HepG2 (cell line): ENCODE measurements around the gene AP4M1. TPM values are rescaled to one million over a fixed set of nuclear protein-coding genes. Genes with fewer than 3 reads are reported as not detected.

Experiments
- ATF7 ChIP-seq, 2 experiments: fragments of 450-650 bp in 1 of 2; sonication (generic) in 1 of 2; formaldehyde crosslinking in 1 of 2; IDR thresholded peaks; 2 replicates each; pipeline versions ENCODE4 v1.4.0 to v1.6.1; 2016 to 2020; ENCODE audit warnings: antibody characterized with exemption in 1 of 2, mild to moderate bottlenecking in 1 of 2, missing genetic modification reagents in 1 of 2
- CENPBD1 ChIP-seq: sonication (generic); formaldehyde crosslinking; IDR thresholded peaks from 2 replicates; pipeline ENCODE4 v1.8.0; 2022; ENCODE audit warnings: missing genetic modification reagents, low read depth, mild to moderate bottlenecking, borderline replicate concordance
- CREB1 ChIP-seq, 2 experiments: fragments of 450-650 bp in 1 of 2; IDR thresholded peaks; 2 replicates each; pipeline ENCODE4 v1.6.1; 2016 to 2017; ENCODE audit warnings: control low read depth in 1 of 2, mild to moderate bottlenecking in 1 of 2, missing compliant biosample characterization in 1 of 2, missing genetic modification characterization in 1 of 2
- ISL2 ChIP-seq: sonication (generic); formaldehyde crosslinking; IDR thresholded peaks from 2 replicates; pipeline ENCODE4 v1.5.0; 2020; ENCODE audit warnings: missing genetic modification reagents
- MLLT10 ChIP-seq: sonication (generic); formaldehyde crosslinking; IDR thresholded peaks from 2 replicates; pipeline ENCODE4 v1.4.0; 2020; ENCODE audit warnings: missing genetic modification reagents
- PCBP1 ChIP-seq: fragments of 200-400 bp; formaldehyde crosslinking; IDR thresholded peaks from 2 replicates; pipeline ENCODE4 v1.6.1; 2017; ENCODE audit warnings: mild to moderate bottlenecking, low read depth, low read length, borderline replicate concordance
- REL ChIP-seq: sonication (generic); formaldehyde crosslinking; conservative IDR thresholded peaks from 2 replicates; pipeline ENCODE4 v1.8.0; 2022; ENCODE audit warnings: mild to moderate bottlenecking, missing genetic modification reagents, moderate library complexity
- WIZ ChIP-seq: sonication (generic); formaldehyde crosslinking; IDR thresholded peaks from 2 replicates; pipeline ENCODE4 v1.5.1; 2020; ENCODE audit warnings: mild to moderate bottlenecking, missing genetic modification reagents
- YEATS4 ChIP-seq: sonication (generic); formaldehyde crosslinking; IDR thresholded peaks from 2 replicates; pipeline ENCODE4 v1.4.0; 2020; ENCODE audit warnings: missing genetic modification reagents, borderline replicate concordance
- ZBTB25 ChIP-seq: IDR thresholded peaks from 2 replicates; pipeline ENCODE4 v1.6.1; 2018; ENCODE audit warnings: missing genetic modification reagents
- ZBTB7B ChIP-seq: sonication (generic); formaldehyde crosslinking; IDR thresholded peaks from 2 replicates; pipeline ENCODE4 v1.4.0; 2020; ENCODE audit warnings: missing genetic modification reagents
- ZMYM3 ChIP-seq: sonication (generic); formaldehyde crosslinking; IDR thresholded peaks from 2 replicates; pipeline ENCODE4 v1.5.1; 2020; ENCODE audit warnings: mild to moderate bottlenecking, missing genetic modification reagents
- ZNF234 ChIP-seq: sonication (generic); formaldehyde crosslinking; conservative IDR thresholded peaks from 2 replicates; pipeline ENCODE4 v1.5.1; 2020; ENCODE audit warnings: mild to moderate bottlenecking, missing genetic modification reagents
- ZNF333 ChIP-seq: sonication (generic); formaldehyde crosslinking; IDR thresholded peaks from 2 replicates; pipeline ENCODE4 v1.4.0; 2020; ENCODE audit warnings: mild to moderate bottlenecking, missing genetic modification reagents, borderline replicate concordance
- ZNF343 ChIP-seq: sonication (generic); formaldehyde crosslinking; IDR thresholded peaks from 2 replicates; pipeline ENCODE4 v1.4.0; 2020; ENCODE audit warnings: mild to moderate bottlenecking, missing genetic modification reagents
- ZNF567 ChIP-seq: sonication (generic); formaldehyde crosslinking; IDR thresholded peaks from 2 replicates; pipeline ENCODE4 v1.8.1; 2023; ENCODE audit warnings: mild to moderate bottlenecking, missing genetic modification reagents, borderline replicate concordance
- ZNF652 ChIP-seq: IDR thresholded peaks from 2 replicates; pipeline ENCODE4 v1.6.1; 2016; ENCODE audit warnings: low read depth, borderline replicate concordance
- polyA plus RNA-seq, 8 experiments: library from polyadenylated mRNA; depleted of rRNA in 3 of 8; stranded (reverse) in 7 of 8; unstranded in 1 of 8; fragments of >200 nt; fragmentation: Illumina TruSeq in 4 of 8; extraction: Trizol in 4 of 8; gene quantifications; 2 replicates each; pipeline versions ENCODE4 v1.2.1 to v1.2.3, GENCODE V29; 2011 to 2016; ENCODE audit warnings: low read depth in 4 of 8, missing spikeins in 1 of 8, mixed read lengths in 1 of 8; ENCODE audit not compliant: insufficient read depth in 1 of 8
- total RNA-seq, 5 experiments: library from RNA; depleted of rRNA; stranded (reverse); fragments of >200 nt; fragmentation: Illumina TruSeq; extraction: Trizol; gene quantifications; 2 replicates each; pipeline ENCODE4 v1.2.3, GENCODE V29; 2016; ENCODE audit warnings: low read depth in 1 of 5
- TF ChIP-seq, protein P1 (sequence below), 2 experiments: fragments of 450-650 bp in 1 of 2; sonication (generic) in 1 of 2; formaldehyde crosslinking in 1 of 2; IDR thresholded peaks; 2 replicates each; pipeline versions ENCODE4 v1.6.1 to v1.8.0; 2016 to 2022; ENCODE audit warnings: antibody characterized with exemption in 1 of 2, mild to moderate bottlenecking in 1 of 2, missing genetic modification reagents in 1 of 2

The AP4M1 gene
- total and polyA plus RNA-seq, 2 of the 13 experiments (the other 11 are each of a cell fraction or from before 2014, with no cell fraction given): 6.3 to 9.7 TPM

DNA sequence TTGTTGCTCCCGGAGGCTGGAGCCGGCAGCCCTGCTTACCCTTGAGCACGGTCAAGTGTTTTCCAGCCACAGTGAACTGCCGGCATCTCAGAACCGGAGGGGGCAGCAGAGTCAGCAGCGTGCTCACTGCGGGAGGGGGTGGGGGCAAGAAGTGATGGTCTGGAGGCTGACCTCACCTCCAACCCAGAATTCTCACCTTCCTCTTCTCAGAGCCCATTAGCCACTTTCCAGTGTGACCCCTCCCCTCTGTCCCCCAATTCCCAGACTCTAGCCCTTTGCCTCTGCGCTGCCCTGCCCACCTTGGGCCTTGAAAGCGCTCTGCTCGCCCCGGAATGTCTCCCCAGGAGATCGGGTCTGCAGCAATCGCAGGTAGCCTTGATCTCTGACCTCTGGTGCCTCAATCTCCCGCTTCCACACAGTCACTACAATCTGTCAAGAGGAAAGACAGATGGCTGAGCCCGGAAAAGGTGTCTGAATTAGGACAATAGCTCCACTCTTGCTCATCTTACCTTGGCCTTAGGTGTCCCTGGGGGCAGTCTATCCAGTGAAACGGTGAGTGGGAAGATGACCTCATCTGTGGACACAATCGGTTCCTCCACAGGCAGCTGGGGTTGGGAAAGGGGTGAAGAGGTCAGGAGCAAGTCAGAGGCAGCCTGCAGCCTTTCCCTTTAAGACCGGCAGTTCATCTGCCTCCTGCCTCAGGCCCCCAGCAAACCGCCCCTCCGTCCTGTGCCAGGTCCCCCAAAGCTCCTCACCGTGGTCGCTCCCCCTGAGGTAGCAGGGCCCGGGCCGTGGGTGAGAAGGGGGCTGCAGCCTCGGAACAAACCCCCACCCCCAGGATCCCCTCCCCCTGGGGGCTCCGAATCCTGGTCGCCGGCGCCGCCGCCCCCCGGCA lies 56.1 kb downstream of the AP4M1 start (continued):
- TF ChIP-seq ZNF333 (CRISPR knock-in tag) (no peak), ZNF652 (CRISPR knock-in tag) (no peak), CENPBD1 (CRISPR knock-in tag) (no peak), ZNF567 (CRISPR knock-in tag) (no peak), ZNF234 (CRISPR knock-in tag) (no peak), PCBP1 (no peak), ZMYM3 (no peak), ZBTB7B (no peak), ATF7 (IDR thresholded peaks at IDR 0.05) (peak; percentile 89), ATF7 (CRISPR knock-in tag; IDR thresholded peaks at IDR 0.05) (peak; percentile 95), WIZ (CRISPR knock-in tag) (no peak), ZNF343 (no peak), MLLT10 (CRISPR knock-in tag) (no peak), CREB1 (IDR thresholded peaks at IDR 0.05) (0 out of 2 replicates have a peak, but pooled peaks have one; percentile 6), CREB1 (CRISPR knock-in tag; IDR thresholded peaks at IDR 0.05) (no peak), ZBTB25 (CRISPR knock-in tag) (peak; percentile 94; the same call in 1 of the 2 replicates), REL (CRISPR knock-in tag) (no peak), YEATS4 (CRISPR knock-in tag) (no peak), ISL2 (CRISPR knock-in tag) (no peak)
- TF ChIP-seq, protein P1, sequence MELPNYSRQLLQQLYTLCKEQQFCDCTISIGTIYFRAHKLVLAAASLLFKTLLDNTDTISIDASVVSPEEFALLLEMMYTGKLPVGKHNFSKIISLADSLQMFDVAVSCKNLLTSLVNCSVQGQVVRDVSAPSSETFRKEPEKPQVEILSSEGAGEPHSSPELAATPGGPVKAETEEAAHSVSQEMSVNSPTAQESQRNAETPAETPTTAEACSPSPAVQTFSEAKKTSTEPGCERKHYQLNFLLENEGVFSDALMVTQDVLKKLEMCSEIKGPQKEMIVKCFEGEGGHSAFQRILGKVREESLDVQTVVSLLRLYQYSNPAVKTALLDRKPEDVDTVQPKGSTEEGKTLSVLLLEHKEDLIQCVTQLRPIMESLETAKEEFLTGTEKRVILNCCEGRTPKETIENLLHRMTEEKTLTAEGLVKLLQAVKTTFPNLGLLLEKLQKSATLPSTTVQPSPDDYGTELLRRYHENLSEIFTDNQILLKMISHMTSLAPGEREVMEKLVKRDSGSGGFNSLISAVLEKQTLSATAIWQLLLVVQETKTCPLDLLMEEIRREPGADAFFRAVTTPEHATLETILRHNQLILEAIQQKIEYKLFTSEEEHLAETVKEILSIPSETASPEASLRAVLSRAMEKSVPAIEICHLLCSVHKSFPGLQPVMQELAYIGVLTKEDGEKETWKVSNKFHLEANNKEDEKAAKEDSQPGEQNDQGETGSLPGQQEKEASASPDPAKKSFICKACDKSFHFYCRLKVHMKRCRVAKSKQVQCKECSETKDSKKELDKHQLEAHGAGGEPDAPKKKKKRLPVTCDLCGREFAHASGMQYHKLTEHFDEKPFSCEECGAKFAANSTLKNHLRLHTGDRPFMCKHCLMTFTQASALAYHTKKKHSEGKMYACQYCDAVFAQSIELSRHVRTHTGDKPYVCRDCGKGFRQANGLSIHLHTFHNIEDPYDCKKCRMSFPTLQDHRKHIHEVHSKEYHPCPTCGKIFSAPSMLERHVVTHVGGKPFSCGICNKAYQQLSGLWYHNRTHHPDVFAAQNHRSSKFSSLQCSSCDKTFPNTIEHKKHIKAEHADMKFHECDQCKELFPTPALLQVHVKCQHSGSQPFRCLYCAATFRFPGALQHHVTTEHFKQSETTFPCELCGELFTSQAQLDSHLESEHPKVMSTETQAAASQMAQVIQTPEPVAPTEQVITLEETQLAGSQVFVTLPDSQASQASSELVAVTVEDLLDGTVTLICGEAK (IDR thresholded peaks at IDR 0.05): no peak
- TF ChIP-seq, protein P1 (CRISPR knock-in tag; IDR thresholded peaks at IDR 0.05): no peak
